A673 (cell line): ENCODE results near the gene ALDH5A1. TPM values are rescaled to one million over a fixed set of nuclear protein-coding genes. Genes with fewer than 3 reads are reported as not detected.

Source experiments
- BruUV-seq: library from RNA; stranded (reverse); fragments of 400-500 nt; replicated peaks from 2 replicates; lab custom pipeline; 2021; lab: Mats Ljungman, UMichigan
- CTCF ChIA-PET: fragments of 300-600 bp; sonication (Branson Sonifier 250); formaldehyde crosslinking; loops from one replicate; lab custom pipeline; 2022; ENCODE audit warnings: antibody characterized with exemption; lab: Charles Lee
- POLR2A ChIA-PET: fragments of 300-600 bp; sonication (Branson Sonifier 250); formaldehyde crosslinking; loops from one replicate; lab custom pipeline; 2022; ENCODE audit warnings: antibody characterized with exemption; ENCODE audit not compliant: low non-redundant PET; lab: Charles Lee
- DNase-seq: peaks from one replicate; pipeline ENCODE4 v3.0.0-alpha.2; 2015; ENCODE audit warnings: low spot score
- H3K27ac ChIP-seq: fragments of 200-600 bp; sonication (generic); 2 replicates; pipeline ENCODE4 v1.5.1; 2016; ENCODE audit warnings: mixed run types, low read depth, mild to moderate bottlenecking, mixed read lengths, antibody characterized with exemption, low read length; ENCODE audit not compliant: poor library complexity, severe bottlenecking
- H3K27me3 ChIP-seq: fragments of 200-600 bp; sonication (generic); replicated peaks from 2 replicates; pipeline ENCODE4 v1.6.1; 2017; ENCODE audit warnings: mixed run types, low read depth, mild to moderate bottlenecking, mixed read lengths, antibody characterized with exemption, low read length; ENCODE audit not compliant: insufficient read depth, poor library complexity
- H3K36me3 ChIP-seq: fragments of 200-600 bp; sonication (generic); 2 replicates; pipeline ENCODE4 v1.6.1; 2016; ENCODE audit warnings: mixed run types, mild to moderate bottlenecking, mixed read lengths, antibody characterized with exemption, low read length; ENCODE audit not compliant: insufficient read depth, poor library complexity, severe bottlenecking
- H3K4me1 ChIP-seq: fragments of 200-600 bp; sonication (generic); 2 replicates; pipeline ENCODE4 v1.6.1; 2017; ENCODE audit warnings: mixed run types, mild to moderate bottlenecking, mixed read lengths, antibody characterized with exemption, low read length; ENCODE audit not compliant: insufficient read depth, poor library complexity, severe bottlenecking
- H3K4me3 ChIP-seq: fragments of 200-600 bp; sonication (generic); 2 replicates; pipeline ENCODE4 v1.5.1; 2016; ENCODE audit warnings: low read depth, mixed run types, mild to moderate bottlenecking, mixed read lengths, low read length; ENCODE audit not compliant: poor library complexity, severe bottlenecking
- H3K9me3 ChIP-seq: fragments of 200-600 bp; sonication (generic); 2 replicates; pipeline ENCODE4 v1.6.1; 2016; ENCODE audit warnings: mixed run types, low read depth, mild to moderate bottlenecking, mixed read lengths, antibody characterized with exemption, low read length; ENCODE audit not compliant: poor library complexity, severe bottlenecking
- CTCF ChIP-seq: fragments of 300-800, 200-600 bp; sonication (generic); conservative IDR thresholded peaks from 2 replicates; pipeline ENCODE4 v1.5.1; 2017; ENCODE audit warnings: low read depth, mild to moderate bottlenecking, antibody characterized with exemption, low read length, moderate library complexity, mixed read lengths
- EZH2 ChIP-seq: fragments of 200-600 bp; sonication (generic); IDR thresholded peaks from 2 replicates; pipeline ENCODE4 v1.6.1; 2017; ENCODE audit warnings: borderline replicate concordance, low read depth, mild to moderate bottlenecking, mixed read lengths, antibody characterized with exemption, low read length; ENCODE audit not compliant: poor library complexity, severe bottlenecking
- intact Hi-C: fragments of 100-400 bp; cut with micrococcal nuclease; formaldehyde crosslinking; loops from one replicate; pipeline ENCODE4 v1.10.0; 2022; ENCODE audit not compliant: unreplicated experiment
- total RNA-seq: library from RNA; stranded (reverse); gene quantifications from 2 replicates; pipeline ENCODE4 v1.2.3, GENCODE V29; 2021

The ALDH5A1 gene
- total RNA-seq, 1 experiment from 2014 or later, result 4.1 TPM

DNA sequence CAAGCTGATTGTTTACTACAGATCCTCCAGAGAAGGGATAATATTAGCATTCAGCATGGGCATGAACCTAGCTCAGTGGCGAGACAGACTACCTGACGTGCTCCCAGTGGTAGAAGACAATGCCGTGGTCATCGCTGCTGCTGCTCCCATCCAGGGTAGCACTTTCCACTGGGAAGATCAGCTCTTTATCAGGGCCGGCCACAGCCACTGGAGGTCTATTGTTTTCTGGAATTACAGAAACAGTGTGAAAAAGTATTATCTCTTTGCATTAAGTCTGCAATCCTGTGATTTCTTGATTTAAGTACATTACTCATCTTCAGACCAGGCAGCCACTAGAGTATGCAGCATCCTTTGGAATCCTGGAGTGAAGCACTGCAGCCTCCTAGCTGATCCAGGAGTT lies 75.0 kb downstream of the ALDH5A1 start:
- no peak for DNase-seq
- H3K27me3 ChIP-seq, result no peaks in the 10 kb centered on the region
- H3K4me1 ChIP-seq, result no peaks in the 10 kb centered on the region
- BruUV-seq, result no TSS peak
- no peak overlapping the region for H3K4me3 ChIP-seq
- no peak overlapping the region for H3K27ac ChIP-seq
- no peak for TF ChIP-seq EZH2
- no peak for TF ChIP-seq CTCF
- intact Hi-C loops, result no loop called here
- ChIA-PET POLR2A (interaction anchor here (0.6 kb wide), 1 partner anchor 10 kb away, joined by 7 read pairs; no protein-coding TSS in a partner anchor), CTCF (no interaction called here)
- H3K9me3 ChIP-seq, result no peaks in the 10 kb centered on the region
- no peaks in the 10 kb centered on the region for H3K36me3 ChIP-seq

GRCh38 chr6:24571361-24571760 lies 76.6 kb downstream of the ALDH5A1 start:
- ChIA-PET CTCF (interaction anchor here (1.3 kb wide), 1 partner anchor 13 kb away, joined by 3 read pairs; no protein-coding TSS in a partner anchor), POLR2A (no interaction called here)
- Histone ChIP-seq H3K27ac (no peak overlapping the region), H3K4me3 (no peak overlapping the region), H3K4me1 (no peaks in the 10 kb centered on the region), H3K9me3 (no peaks in the 10 kb centered on the region), H3K36me3 (no peaks in the 10 kb centered on the region), H3K27me3 (no peaks in the 10 kb centered on the region)
- intact Hi-C loops, result no loop called here
- no peak for DNase-seq
- BruUV-seq, result no TSS peak
- TF ChIP-seq EZH2 (no peak), CTCF (no peak)

DNA sequence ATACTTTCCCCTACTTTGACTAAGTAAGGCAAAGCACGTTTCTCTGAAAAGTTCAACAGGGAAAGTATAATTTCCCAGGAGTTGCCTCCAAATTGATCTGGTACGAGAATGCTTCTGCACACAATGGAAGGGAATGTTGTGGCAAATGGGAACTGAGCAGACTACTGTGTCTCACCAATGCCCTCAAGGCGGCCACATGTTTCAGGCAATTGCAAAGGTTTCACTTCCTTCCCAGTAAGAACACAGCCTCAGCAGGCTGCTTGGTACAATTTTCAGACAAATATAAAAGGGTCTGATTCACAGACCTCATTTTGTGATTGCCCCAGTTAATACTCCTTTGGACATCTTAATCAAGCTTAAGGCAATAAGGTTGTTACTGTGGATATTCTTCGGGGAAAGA lies 80.0 kb downstream of the ALDH5A1 start:
- POLR2A ChIA-PET, result no interaction called here
- Histone ChIP-seq H3K27me3 (no peaks in the 10 kb centered on the region), H3K36me3 (no peaks in the 10 kb centered on the region), H3K9me3 (no peaks in the 10 kb centered on the region), H3K4me1 (no peaks in the 10 kb centered on the region), H3K4me3 (no peak overlapping the region), H3K27ac (no peak overlapping the region)
- TF ChIP-seq CTCF (no peak), EZH2 (no peak)
- CTCF ChIA-PET, result no interaction called here
- intact Hi-C loops, result no loop called here
- no TSS peak for BruUV-seq
- no peak for DNase-seq
